Neural crest cell (in vitro differentiated cells): ENCODE measurements around the gene PFKP. TPM values are rescaled to one million over a fixed set of nuclear protein-coding genes. Genes with fewer than 3 reads are reported as not detected.

Experiments
- DNase-seq: peaks from one replicate; pipeline ENCODE4 v3.0.0; 2021; ENCODE audit warnings: low read depth, mixed read lengths, low spot score
- H3K27ac Mint-ChIP-seq: one replicate; pipeline ENCODE4 v1.8.0; 2021; ENCODE audit warnings: mild to moderate bottlenecking, mixed read lengths; ENCODE audit not compliant: unreplicated experiment
- H3K27me3 Mint-ChIP-seq: 2 replicates; pipeline ENCODE4 v1.8.0; 2021; ENCODE audit warnings: low read depth, mild to moderate bottlenecking, mixed read lengths
- H3K36me3 Mint-ChIP-seq: 2 replicates; pipeline ENCODE4 v1.8.0; 2021; ENCODE audit warnings: low read depth, mild to moderate bottlenecking, mixed read lengths
- H3K4me1 Mint-ChIP-seq: 2 replicates; pipeline ENCODE4 v1.8.0; 2021; ENCODE audit warnings: mixed read lengths
- H3K4me3 Mint-ChIP-seq: one replicate; pipeline ENCODE4 v1.8.0; 2021; ENCODE audit warnings: mild to moderate bottlenecking, mixed read lengths
- H3K9me3 Mint-ChIP-seq: 2 replicates; pipeline ENCODE4 v1.8.0; 2021; ENCODE audit warnings: mixed read lengths
- CTCF ChIP-seq: fragments of 200-600 bp; sonication (generic); conservative IDR thresholded peaks from 2 replicates; pipeline ENCODE4 v1.5.0; 2021; ENCODE audit warnings: antibody characterized with exemption, mild to moderate bottlenecking
- total RNA-seq: library from RNA; stranded (reverse); gene quantifications from 2 replicates; pipeline ENCODE4 v1.2.1, GENCODE V29; 2021

Gene PFKP
- total RNA-seq, 1 donor from 2014 or later = 18.9 TPM

- Mint-ChIP-seq H3K4me3 (no peak overlapping the region), H3K36me3 (peaks cover 10% of the 10 kb centered on the region), H3K27me3 (no peaks in the 10 kb centered on the region), H3K4me1 (peaks cover 11% of the 10 kb centered on the region), H3K9me3 (no peaks in the 10 kb centered on the region), H3K27ac (no peak overlapping the region)
- no peak for TF ChIP-seq CTCF
- no peak for DNase-seq
These were observed 32.9 kb downstream of the PFKP start for GRCh38 chr10:3100093-3100792.

- no peaks in the 10 kb centered on the region for H3K9me3 Mint-ChIP-seq
- no peak overlapping the region for H3K4me3 Mint-ChIP-seq
- H3K4me1 Mint-ChIP-seq = peaks cover 5% of the 10 kb centered on the region
- no peak for DNase-seq
- no peaks in the 10 kb centered on the region for H3K27me3 Mint-ChIP-seq
- H3K27ac Mint-ChIP-seq = no peak overlapping the region
- H3K36me3 Mint-ChIP-seq = peaks cover 10% of the 10 kb centered on the region
- TF ChIP-seq CTCF = no peak
These were observed 33.7 kb downstream of the PFKP start for GRCh38 chr10:3100856-3101640.

- no peaks in the 10 kb centered on the region for H3K27me3 Mint-ChIP-seq
- peaks cover 10% of the 10 kb centered on the region for H3K36me3 Mint-ChIP-seq
- no peak overlapping the region for H3K27ac Mint-ChIP-seq
- no peak overlapping the region for H3K4me3 Mint-ChIP-seq
- TF ChIP-seq CTCF = no peak
- H3K9me3 Mint-ChIP-seq = no peaks in the 10 kb centered on the region
- peaks cover 5% of the 10 kb centered on the region for H3K4me1 Mint-ChIP-seq
- no peak for DNase-seq
These were observed 35.5 kb downstream of the PFKP start for GRCh38 chr10:3102720-3103427.

- TF ChIP-seq CTCF = no peak
- H3K27me3 Mint-ChIP-seq = no peaks in the 10 kb centered on the region
- H3K9me3 Mint-ChIP-seq = no peaks in the 10 kb centered on the region
- DNase-seq = no peak
- H3K4me3 Mint-ChIP-seq = no peak overlapping the region
- H3K36me3 Mint-ChIP-seq = peaks cover 10% of the 10 kb centered on the region
- no peak overlapping the region for H3K27ac Mint-ChIP-seq
- peaks cover 5% of the 10 kb centered on the region for H3K4me1 Mint-ChIP-seq
These were observed 36.3 kb downstream of the PFKP start for GRCh38 chr10:3103646-3104045.

- no peak overlapping the region for H3K27ac Mint-ChIP-seq
- H3K9me3 Mint-ChIP-seq = no peaks in the 10 kb centered on the region
- no peak overlapping the region for H3K4me3 Mint-ChIP-seq
- no peak for DNase-seq
- H3K36me3 Mint-ChIP-seq = peaks cover 10% of the 10 kb centered on the region
- TF ChIP-seq CTCF = no peak
- no peaks in the 10 kb centered on the region for H3K4me1 Mint-ChIP-seq
- no peaks in the 10 kb centered on the region for H3K27me3 Mint-ChIP-seq
These were observed 37.0 kb downstream of the PFKP start for GRCh38 chr10:3104251-3104918.
